HepG2 (cell line): Measurements from ENCODE around the gene TMEM184B. TPM values are rescaled to one million over a fixed set of nuclear protein-coding genes. Genes with fewer than 3 reads are reported as not detected.

Experiments used
- ETV6 ChIP-seq: sonication (generic); formaldehyde crosslinking; conservative IDR thresholded peaks from 2 replicates; pipeline ENCODE4 v1.4.0; 2020; ENCODE audit warnings: missing genetic modification reagents
- HNRNPL ChIP-seq: fragments of 200-400 bp; formaldehyde crosslinking; IDR thresholded peaks from 2 replicates; pipeline ENCODE4 v1.6.1; 2017; ENCODE audit warnings: mild to moderate bottlenecking, low read depth, low read length
- ZBTB7A ChIP-seq: sonication (generic); formaldehyde crosslinking; IDR thresholded peaks from 2 replicates; pipeline ENCODE4 v1.8.0; 2022; ENCODE audit warnings: mild to moderate bottlenecking, missing genetic modification reagents
- ZNF24 ChIP-seq: fragments of 450-650 bp; IDR thresholded peaks from 2 replicates; pipeline ENCODE4 v1.6.1; 2017; ENCODE audit warnings: antibody characterized with exemption, mild to moderate bottlenecking
- ZNF264 ChIP-seq: sonication (generic); formaldehyde crosslinking; IDR thresholded peaks from 2 replicates; pipeline ENCODE4 v1.4.0; 2020; ENCODE audit warnings: missing genetic modification reagents
- ZNF296 ChIP-seq: sonication (generic); formaldehyde crosslinking; conservative IDR thresholded peaks from 2 replicates; pipeline ENCODE4 v1.5.0; 2020; ENCODE audit warnings: mild to moderate bottlenecking, missing genetic modification reagents
- ZNF749 ChIP-seq: sonication (generic); formaldehyde crosslinking; IDR thresholded peaks from 2 replicates; pipeline ENCODE4 v1.8.0; 2022; ENCODE audit warnings: mild to moderate bottlenecking, missing genetic modification reagents, moderate library complexity, borderline replicate concordance
- polyA plus RNA-seq, 8 experiments: library from polyadenylated mRNA; depleted of rRNA in 3 of 8; stranded (reverse) in 7 of 8; unstranded in 1 of 8; fragments of >200 nt; fragmentation: Illumina TruSeq in 4 of 8; extraction: Trizol in 4 of 8; gene quantifications; 2 replicates each; pipeline versions ENCODE4 v1.2.1 to v1.2.3, GENCODE V29; 2011 to 2016; ENCODE audit warnings: low read depth in 4 of 8, missing spikeins in 1 of 8, mixed read lengths in 1 of 8; ENCODE audit not compliant: insufficient read depth in 1 of 8
- total RNA-seq, 5 experiments: library from RNA; depleted of rRNA; stranded (reverse); fragments of >200 nt; fragmentation: Illumina TruSeq; extraction: Trizol; gene quantifications; 2 replicates each; pipeline ENCODE4 v1.2.3, GENCODE V29; 2016; ENCODE audit warnings: low read depth in 1 of 5
- TF ChIP-seq, protein P1 (sequence below): sonication (generic); formaldehyde crosslinking; IDR thresholded peaks from 2 replicates; pipeline ENCODE4 v1.5.1; 2020; ENCODE audit warnings: mild to moderate bottlenecking, missing genetic modification reagents, moderate library complexity

TMEM184B gene
- total and polyA plus RNA-seq, 2 of the 13 experiments (the other 11 are each of a cell fraction or from before 2014, with no cell fraction given) = 15.9 to 16.0 TPM

DNA sequence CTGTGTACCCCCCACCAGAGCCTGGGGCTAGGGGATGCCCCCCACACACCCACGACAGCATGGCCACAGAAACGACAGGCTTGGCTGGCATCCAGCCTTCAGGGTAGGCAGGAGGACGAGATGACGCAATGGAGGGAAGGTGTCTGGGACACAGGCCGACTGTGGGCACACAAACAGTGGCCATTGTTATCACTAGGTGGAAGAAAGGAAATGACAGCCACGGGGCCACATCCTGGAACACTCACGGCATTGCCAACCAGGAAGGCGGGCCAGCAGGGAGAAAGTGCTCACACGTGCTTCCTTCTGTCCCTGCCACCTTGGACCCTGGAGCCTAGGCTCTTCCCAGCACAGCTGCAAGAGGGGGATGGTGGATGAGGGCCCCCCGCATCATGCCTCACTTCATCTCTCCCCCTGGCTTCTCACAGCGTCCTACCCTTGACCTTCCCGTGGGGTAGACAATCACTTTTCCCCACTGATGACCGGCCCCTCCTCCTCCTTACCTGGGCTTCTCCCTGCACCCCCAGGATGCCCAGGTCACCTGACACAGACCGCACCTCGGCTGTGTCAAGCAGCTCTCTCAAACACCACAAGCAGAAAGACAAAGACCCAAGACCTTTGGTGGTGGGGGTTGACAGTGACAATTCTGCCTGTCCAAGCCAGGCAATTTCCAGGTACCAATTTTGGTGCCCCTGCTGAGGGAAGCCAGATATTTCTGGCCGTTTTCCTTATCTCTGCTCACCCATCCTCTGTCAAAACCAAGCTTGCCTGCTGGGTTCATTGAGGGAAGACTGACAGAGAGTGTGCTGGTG, 99.8 kb downstream of the TMEM184B start (continued):
- TF ChIP-seq, protein P1, sequence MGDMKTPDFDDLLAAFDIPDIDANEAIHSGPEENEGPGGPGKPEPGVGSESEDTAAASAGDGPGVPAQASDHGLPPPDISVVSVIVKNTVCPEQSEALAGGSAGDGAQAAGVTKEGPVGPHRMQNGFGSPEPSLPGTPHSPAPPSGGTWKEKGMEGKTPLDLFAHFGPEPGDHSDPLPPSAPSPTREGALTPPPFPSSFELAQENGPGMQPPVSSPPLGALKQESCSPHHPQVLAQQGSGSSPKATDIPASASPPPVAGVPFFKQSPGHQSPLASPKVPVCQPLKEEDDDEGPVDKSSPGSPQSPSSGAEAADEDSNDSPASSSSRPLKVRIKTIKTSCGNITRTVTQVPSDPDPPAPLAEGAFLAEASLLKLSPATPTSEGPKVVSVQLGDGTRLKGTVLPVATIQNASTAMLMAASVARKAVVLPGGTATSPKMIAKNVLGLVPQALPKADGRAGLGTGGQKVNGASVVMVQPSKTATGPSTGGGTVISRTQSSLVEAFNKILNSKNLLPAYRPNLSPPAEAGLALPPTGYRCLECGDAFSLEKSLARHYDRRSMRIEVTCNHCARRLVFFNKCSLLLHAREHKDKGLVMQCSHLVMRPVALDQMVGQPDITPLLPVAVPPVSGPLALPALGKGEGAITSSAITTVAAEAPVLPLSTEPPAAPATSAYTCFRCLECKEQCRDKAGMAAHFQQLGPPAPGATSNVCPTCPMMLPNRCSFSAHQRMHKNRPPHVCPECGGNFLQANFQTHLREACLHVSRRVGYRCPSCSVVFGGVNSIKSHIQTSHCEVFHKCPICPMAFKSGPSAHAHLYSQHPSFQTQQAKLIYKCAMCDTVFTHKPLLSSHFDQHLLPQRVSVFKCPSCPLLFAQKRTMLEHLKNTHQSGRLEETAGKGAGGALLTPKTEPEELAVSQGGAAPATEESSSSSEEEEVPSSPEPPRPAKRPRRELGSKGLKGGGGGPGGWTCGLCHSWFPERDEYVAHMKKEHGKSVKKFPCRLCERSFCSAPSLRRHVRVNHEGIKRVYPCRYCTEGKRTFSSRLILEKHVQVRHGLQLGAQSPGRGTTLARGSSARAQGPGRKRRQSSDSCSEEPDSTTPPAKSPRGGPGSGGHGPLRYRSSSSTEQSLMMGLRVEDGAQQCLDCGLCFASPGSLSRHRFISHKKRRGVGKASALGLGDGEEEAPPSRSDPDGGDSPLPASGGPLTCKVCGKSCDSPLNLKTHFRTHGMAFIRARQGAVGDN (CRISPR knock-in tag) = peak; percentile 80
- no peak for TF ChIP-seq ZNF749 (CRISPR knock-in tag)
- TF ChIP-seq ETV6 (CRISPR knock-in tag) = no peak
- no peak for TF ChIP-seq ZNF264 (CRISPR knock-in tag)
- TF ChIP-seq HNRNPL = peak; percentile 87; the same call in 1 of the 2 replicates
- TF ChIP-seq ZNF296 (CRISPR knock-in tag) = no peak
- TF ChIP-seq ZNF24 = no peak
- 0 out of 2 replicates have a peak, but pooled peaks have one; percentile 50 for TF ChIP-seq ZBTB7A (CRISPR knock-in tag)
- TF ChIP-seq, all 625 proteins: peak for 55
